OCI-LY3 (cell line): Measurements from ENCODE around the gene ZSWIM7.

Experiments used
- H2AFZ ChIP-seq: fragments of 200-600, 300-600 bp; shearing (Covaris generic); 2 replicates; pipeline ENCODE4 v1.6.0; 2014; ENCODE audit warnings: antibody characterized with exemption, low read depth, low read length
- H3K27ac ChIP-seq: fragments of 200-600, 300-600 bp; sonication (generic); 2 replicates; pipeline ENCODE4 v1.5.1; 2014; ENCODE audit warnings: mild to moderate bottlenecking, low read length, moderate library complexity, mixed read lengths
- H3K27me3 ChIP-seq: fragments of 200-600, 300-600 bp; sonication (generic); 2 replicates; pipeline ENCODE4 v1.6.1; 2014; ENCODE audit warnings: low read depth, low read length, mixed read lengths
- H3K36me3 ChIP-seq: fragments of 200-600, 300-600 bp; sonication (generic); replicated peaks from 2 replicates; pipeline ENCODE3; 2014; ENCODE audit warnings: low read depth, low read length, mixed read lengths
- H3K4me1 ChIP-seq: fragments of 300-600, 200-600 bp; sonication (generic); 2 replicates; pipeline ENCODE4 v1.6.1; 2014; ENCODE audit warnings: low read length, mixed read lengths
- H3K4me2 ChIP-seq: fragments of 200-600, 300-600 bp; sonication (generic); 2 replicates; pipeline ENCODE4 v1.6.1; 2014; ENCODE audit warnings: low read length, mixed read lengths
- H3K4me3 ChIP-seq: fragments of 300-600, 200-600 bp; sonication (generic); 2 replicates; pipeline ENCODE4 v1.5.1; 2014; ENCODE audit warnings: antibody characterized with exemption, mild to moderate bottlenecking, low read length, moderate library complexity
- H3K79me2 ChIP-seq: fragments of 300-600, 200-600 bp; shearing (Covaris generic); 2 replicates; pipeline ENCODE4 v1.6.1; 2014; ENCODE audit warnings: mild to moderate bottlenecking, low read length, mixed read lengths
- H3K9ac ChIP-seq: fragments of 300-600, 200-600 bp; shearing (Covaris generic); 2 replicates; pipeline ENCODE4 v1.6.0; 2014; ENCODE audit warnings: mild to moderate bottlenecking, low read length, moderate library complexity
- H3K9me3 ChIP-seq: fragments of 200-600, 300-600 bp; shearing (Covaris generic); 2 replicates; pipeline ENCODE4 v1.6.1; 2014; ENCODE audit warnings: low read length, mixed read lengths; ENCODE audit not compliant: insufficient read depth
- H4K20me1 ChIP-seq: fragments of 200-600, 300-600 bp; sonication (generic); 2 replicates; pipeline ENCODE4 v1.6.1; 2016; ENCODE audit warnings: low read length, mixed read lengths; ENCODE audit not compliant: insufficient read depth
- CTCF ChIP-seq: fragments of 200-600, 300-600 bp; sonication (generic); IDR thresholded peaks from 2 replicates; pipeline ENCODE4 v1.5.1; 2014; ENCODE audit warnings: antibody characterized with exemption, low read length, low read depth
- EZH2phosphoT487 ChIP-seq: fragments of 200-600 bp; shearing (Covaris generic); IDR thresholded peaks from 2 replicates; pipeline ENCODE4 v1.6.1; 2018; ENCODE audit warnings: antibody characterized with exemption, mixed run types, low read depth

ZSWIM7 gene

GRCh38 chr17:16019347-16019746 lies 19.8 kb upstream of the ZSWIM7 start:
- H3K4me2 ChIP-seq: no peak overlapping the region
- no peaks in the 10 kb centered on the region for H3K9me3 ChIP-seq
- no peaks in the 10 kb centered on the region for H4K20me1 ChIP-seq
- TF ChIP-seq EZH2phosphoT487: no peak
- no peak for TF ChIP-seq CTCF
- no peak overlapping the region for H3K9ac ChIP-seq
- no peak overlapping the region for H2AFZ ChIP-seq
- H3K27ac ChIP-seq: no peak overlapping the region
- peaks cover 4% of the 10 kb centered on the region for H3K79me2 ChIP-seq
- no peak overlapping the region for H3K4me3 ChIP-seq
- H3K27me3 ChIP-seq: no peaks in the 10 kb centered on the region
- H3K36me3 ChIP-seq: peaks cover 15% of the 10 kb centered on the region
- no peaks in the 10 kb centered on the region for H3K4me1 ChIP-seq

GRCh38 chr17:16013943-16014407 lies 14.5 kb upstream of the ZSWIM7 start:
- H3K79me2 ChIP-seq: no peaks in the 10 kb centered on the region; the same call in 1 of the 2 replicates
- no peak overlapping the region for H3K4me2 ChIP-seq
- H3K9ac ChIP-seq: no peak overlapping the region
- no peak overlapping the region for H2AFZ ChIP-seq
- no peaks in the 10 kb centered on the region for H3K9me3 ChIP-seq
- H4K20me1 ChIP-seq: no peaks in the 10 kb centered on the region
- H3K4me3 ChIP-seq: no peak overlapping the region
- no peaks in the 10 kb centered on the region for H3K4me1 ChIP-seq
- H3K36me3 ChIP-seq: peaks cover 16% of the 10 kb centered on the region
- no peak overlapping the region for H3K27ac ChIP-seq
- TF ChIP-seq EZH2phosphoT487 (no peak), CTCF (no peak)
- no peaks in the 10 kb centered on the region for H3K27me3 ChIP-seq

GRCh38 chr17:16007439-16007838 lies 7.9 kb upstream of the ZSWIM7 start:
- Histone ChIP-seq H3K27ac (no peak overlapping the region), H3K4me2 (no peak overlapping the region), H3K9me3 (no peaks in the 10 kb centered on the region), H3K79me2 (peaks cover 1% of the 10 kb centered on the region; the same call in 1 of the 2 replicates), H3K4me3 (no peak overlapping the region), H2AFZ (no peak overlapping the region), H4K20me1 (no peaks in the 10 kb centered on the region; the same call in 1 of the 2 replicates), H3K36me3 (peaks cover 17% of the 10 kb centered on the region), H3K4me1 (no peaks in the 10 kb centered on the region), H3K27me3 (no peaks in the 10 kb centered on the region), H3K9ac (no peak overlapping the region)
- TF ChIP-seq CTCF: no peak
- no peak for TF ChIP-seq EZH2phosphoT487

- Histone ChIP-seq H3K27ac (no peak overlapping the region), H3K79me2 (peaks cover 20% of the 10 kb centered on the region), H3K4me2 (no peak overlapping the region), H2AFZ (no peak overlapping the region), H3K36me3 (peaks cover 31% of the 10 kb centered on the region), H3K9ac (no peak overlapping the region), H3K4me1 (peaks cover 6% of the 10 kb centered on the region), H3K9me3 (0 out of 2 replicates have a peak, but pooled peaks cover 3% of the 10 kb centered on the region), H3K4me3 (no peak overlapping the region), H4K20me1 (peaks cover 6% of the 10 kb centered on the region), H3K27me3 (no peaks in the 10 kb centered on the region)
- TF ChIP-seq CTCF: no peak
- TF ChIP-seq EZH2phosphoT487: no peak
Observed at GRCh38 chr17:16005636-16006035, 6.1 kb upstream of the ZSWIM7 start.
